Mesenchymal stem cell (in vitro differentiated cells and primary cell): ENCODE measurements around the gene C2CD3.

ENCODE experiments used
- DNase-seq: peaks from one replicate; pipeline ENCODE4 v3.0.0-alpha.2; 2013
- H2AFZ ChIP-seq: one replicate; pipeline ENCODE4 v1.6.1; 2013; ENCODE audit warnings: low read depth, mild to moderate bottlenecking, control low read depth, inconsistent platforms, low read length, moderate library complexity
- H2AK5ac ChIP-seq: 2 replicates; pipeline ENCODE4 v1.6.1; 2013; ENCODE audit warnings: low read length, moderate library complexity, mild to moderate bottlenecking, inconsistent platforms; ENCODE audit not compliant: severe bottlenecking
- H2BK120ac ChIP-seq: one replicate; pipeline ENCODE4 v1.6.1; 2013; ENCODE audit warnings: low read depth, mild to moderate bottlenecking, inconsistent platforms, low read length, moderate library complexity
- H2BK12ac ChIP-seq, 2 experiments: one replicate each; pipeline ENCODE4 v1.6.1; 2013; ENCODE audit warnings: inconsistent platforms in 2 of 2, low read length in 2 of 2, mild to moderate bottlenecking in 2 of 2, moderate library complexity in 2 of 2, control low read depth in 1 of 2
- H2BK15ac ChIP-seq: one replicate; pipeline ENCODE4 v1.6.1; 2013; ENCODE audit warnings: mild to moderate bottlenecking, low read depth, inconsistent platforms; ENCODE audit not compliant: poor library complexity, severe bottlenecking
- H2BK5ac ChIP-seq: 2 replicates; pipeline ENCODE4 v1.6.1; 2013; ENCODE audit warnings: low read depth, mild to moderate bottlenecking, low read length, control low read depth, inconsistent platforms; ENCODE audit not compliant: poor library complexity, severe bottlenecking
- H3K14ac ChIP-seq, 2 experiments: one replicate each; pipeline ENCODE4 v1.6.1; 2013; ENCODE audit warnings: inconsistent platforms in 2 of 2, low read length in 2 of 2, control low read depth in 1 of 2, mild to moderate bottlenecking in 1 of 2, moderate library complexity in 1 of 2
- H3K18ac ChIP-seq, 2 experiments: one replicate each; pipeline ENCODE4 v1.6.1; 2013; ENCODE audit warnings: inconsistent platforms in 2 of 2, low read length in 2 of 2, control low read depth in 1 of 2, low read depth in 1 of 2, mild to moderate bottlenecking in 1 of 2
- H3K23ac ChIP-seq, 2 experiments: one replicate each; pipeline ENCODE4 v1.6.1; 2013; ENCODE audit warnings: inconsistent platforms in 2 of 2, low read length in 2 of 2, mild to moderate bottlenecking in 2 of 2, moderate library complexity in 2 of 2, control low read depth in 1 of 2
- H3K27ac ChIP-seq: 2 replicates; pipeline ENCODE4 v1.5.1; 2013; ENCODE audit warnings: mild to moderate bottlenecking, moderate library complexity, low read length, control low read depth, inconsistent platforms; ENCODE audit not compliant: poor library complexity, severe bottlenecking
- H3K27me3 ChIP-seq, 2 experiments: 2 replicates each; pipeline versions ENCODE4 v1.6.1 to v1.7.0; 2013; ENCODE audit warnings: low read length in 2 of 2, mild to moderate bottlenecking in 2 of 2, moderate library complexity in 2 of 2, control low read depth in 1 of 2, inconsistent platforms in 1 of 2; ENCODE audit not compliant: control insufficient read depth in 1 of 2, insufficient read depth in 1 of 2
- H3K36me3 ChIP-seq, 2 experiments: 2 replicates each; pipeline versions ENCODE4 v1.6.1 to v1.7.0; 2013; ENCODE audit warnings: low read length in 2 of 2, control low read depth in 1 of 2, inconsistent platforms in 1 of 2, low read depth in 1 of 2, mild to moderate bottlenecking in 1 of 2; ENCODE audit not compliant: insufficient read depth in 2 of 2, control insufficient read depth in 1 of 2
- H3K4ac ChIP-seq, 2 experiments: one replicate each; pipeline ENCODE4 v1.6.1; 2013; ENCODE audit warnings: inconsistent platforms in 2 of 2, low read length in 2 of 2, mild to moderate bottlenecking in 2 of 2, moderate library complexity in 2 of 2, control low read depth in 1 of 2, low read depth in 1 of 2
- H3K4me1 ChIP-seq: 2 replicates; pipeline ENCODE4 v1.6.1; 2013; ENCODE audit warnings: low read depth, low read length, control low read depth; ENCODE audit not compliant: control insufficient read depth, insufficient read depth
- H3K4me2 ChIP-seq: 2 replicates; pipeline ENCODE4 v1.6.1; 2013; ENCODE audit warnings: low read length, mild to moderate bottlenecking, inconsistent platforms; ENCODE audit not compliant: poor library complexity, severe bottlenecking
- H3K4me3 ChIP-seq, 2 experiments: 2 replicates each; pipeline versions ENCODE4 v1.5.1 to v1.7.0; 2013; ENCODE audit warnings: low read length in 2 of 2, mild to moderate bottlenecking in 2 of 2, control low read depth in 1 of 2, low read depth in 1 of 2; ENCODE audit not compliant: insufficient read depth in 1 of 2
- H3K79me1 ChIP-seq: replicated peaks from 2 replicates; pipeline ENCODE4 v1.6.1; 2013; ENCODE audit warnings: mild to moderate bottlenecking, control low read depth, low read length, inconsistent platforms; ENCODE audit not compliant: poor library complexity, severe bottlenecking
- H3K9ac ChIP-seq: 2 replicates; pipeline ENCODE4 v1.7.0; 2013; ENCODE audit warnings: mild to moderate bottlenecking, low read length, moderate library complexity
- H3K9me3 ChIP-seq: 2 replicates; pipeline ENCODE4 v1.7.0; 2013; ENCODE audit warnings: mild to moderate bottlenecking, low read length; ENCODE audit not compliant: control insufficient read depth
- H4K8ac ChIP-seq: one replicate; pipeline ENCODE4 v1.6.1; 2013; ENCODE audit warnings: inconsistent platforms, mild to moderate bottlenecking, low read length, moderate library complexity
- H4K91ac ChIP-seq: one replicate; pipeline ENCODE4 v1.6.1; 2013; ENCODE audit warnings: mild to moderate bottlenecking, low read length, inconsistent platforms
- WGBS: methylation state at CpG from one replicate; pipeline ENCODE4 v1.1.7; 2013; ENCODE audit warnings: mixed read lengths; 5-methylcytosine and 5-hydroxymethylcytosine counted together

C2CD3 gene

DNA sequence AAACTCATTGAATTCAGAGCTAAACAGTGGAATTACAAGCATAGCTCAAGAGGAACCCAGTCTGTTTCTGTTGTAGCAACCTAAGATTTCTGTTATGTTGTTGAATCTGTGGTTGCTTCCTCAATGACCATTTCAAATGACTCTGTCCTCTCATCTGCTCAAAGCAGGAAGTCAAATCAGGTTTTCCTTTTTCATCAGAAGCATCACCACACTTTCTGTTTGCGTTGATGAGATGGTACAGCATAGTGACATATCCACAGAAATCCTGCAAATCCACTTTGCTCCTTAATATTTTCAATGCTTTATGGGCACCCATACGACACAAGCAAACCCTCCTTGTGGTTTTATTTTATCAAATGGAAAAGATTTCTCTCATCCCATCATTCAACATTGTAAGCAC, 175.6 kb downstream of the C2CD3 start:
- Histone ChIP-seq H2AK5ac (no peak overlapping the region), H3K4me3 (no peak overlapping the region), H2BK5ac (no peak overlapping the region), H3K27ac (no peak overlapping the region), H2AFZ (no peak overlapping the region), H3K4ac (no peak overlapping the region), H3K18ac (no peak overlapping the region), H2BK12ac (no peak overlapping the region), H3K9ac (no peak overlapping the region), H3K14ac (no peak overlapping the region), H4K91ac (no peak overlapping the region), H4K8ac (no peak overlapping the region), H3K4me1 (peaks cover 2% of the 10 kb centered on the region), H3K27me3 (peaks cover 0 to 4% of the 10 kb centered on the region in 2 experiments), H3K9me3 (no peaks in the 10 kb centered on the region), H3K23ac (no peak overlapping the region), H2BK15ac (no peak overlapping the region), H3K36me3 (no peaks in the 10 kb centered on the region), H3K79me1 (no peaks in the 10 kb centered on the region), H3K4me2 (no peak overlapping the region), H2BK120ac (no peak overlapping the region)
- peak; percentile 80 for DNase-seq
- 79% methylated on average over 1 of the region's 2 CpGs for WGBS

DNA sequence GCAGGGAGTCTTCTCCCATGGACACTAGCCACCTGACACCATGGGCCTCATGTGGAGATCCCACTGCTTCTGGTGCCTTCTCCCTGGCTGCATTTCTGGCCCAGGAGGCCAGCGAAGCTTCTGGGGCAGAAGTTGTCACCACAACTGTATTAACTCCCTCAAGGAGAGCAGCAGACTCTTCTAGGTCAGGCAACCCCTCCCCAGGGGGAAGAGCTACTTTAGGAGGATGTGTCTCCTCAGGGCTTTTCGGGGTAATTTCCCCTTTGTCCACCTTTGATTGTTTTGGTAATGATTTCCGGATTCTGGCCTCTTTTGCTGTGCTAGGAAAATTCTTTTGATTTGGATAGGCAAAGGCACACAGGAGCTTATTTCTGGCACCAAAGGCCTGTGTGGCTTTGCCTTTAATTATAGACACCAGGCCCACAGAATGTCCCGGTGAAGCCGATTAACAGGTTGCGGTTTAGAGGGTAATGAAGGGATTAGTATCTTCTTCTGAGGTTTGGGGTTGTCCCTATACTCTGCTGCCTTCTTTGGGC, 179.3 kb downstream of the C2CD3 start:
- H2BK5ac ChIP-seq: no peak overlapping the region
- no peak overlapping the region for H4K91ac ChIP-seq
- no peak overlapping the region for H3K23ac ChIP-seq
- no peak overlapping the region for H3K18ac ChIP-seq
- no peak overlapping the region for H3K4me2 ChIP-seq
- H4K8ac ChIP-seq: peak overlapping the region; percentile 42
- no peak overlapping the region for H3K27ac ChIP-seq
- no peak overlapping the region for H2AFZ ChIP-seq
- H3K27me3 ChIP-seq: peaks cover 0 to 4% of the 10 kb centered on the region in 2 experiments
- no peaks in the 10 kb centered on the region for H3K36me3 ChIP-seq
- H3K4ac ChIP-seq: no peak overlapping the region
- H3K9ac ChIP-seq: no peak overlapping the region
- H2BK120ac ChIP-seq: no peak overlapping the region
- no peaks in the 10 kb centered on the region for H3K9me3 ChIP-seq
- H2AK5ac ChIP-seq: no peak overlapping the region
- no peak overlapping the region for H2BK12ac ChIP-seq
- H3K14ac ChIP-seq: no peak overlapping the region
- no peak overlapping the region for H2BK15ac ChIP-seq
- H3K4me1 ChIP-seq: no peaks in the 10 kb centered on the region
- DNase-seq: no peak
- H3K79me1 ChIP-seq: no peaks in the 10 kb centered on the region
- 89% methylated on average over 5 of the region's 6 CpGs for WGBS
- no peak overlapping the region for H3K4me3 ChIP-seq

DNA sequence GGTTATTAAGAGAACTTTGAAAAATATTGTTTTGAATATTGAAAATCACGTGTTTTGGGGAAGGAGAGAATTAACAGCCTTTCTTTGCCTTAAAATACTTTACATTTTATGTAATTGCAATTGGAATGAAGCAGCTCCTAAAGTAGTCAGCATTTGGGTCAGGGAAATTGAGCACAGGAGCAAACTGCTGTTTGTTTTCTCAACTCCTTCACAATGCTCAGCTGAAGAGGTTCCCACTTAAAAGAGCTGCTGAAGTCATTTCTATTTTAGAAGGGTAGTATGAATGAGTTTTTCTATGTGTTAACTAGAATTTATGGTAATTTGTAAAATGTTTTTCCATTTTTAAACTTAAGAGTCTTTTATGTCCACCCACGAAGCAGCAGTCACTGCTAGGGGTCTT, 180.1 kb downstream of the C2CD3 start:
- Histone ChIP-seq H2BK12ac (no peak overlapping the region), H3K18ac (no peak overlapping the region), H3K36me3 (no peaks in the 10 kb centered on the region), H4K8ac (no peak overlapping the region), H3K4ac (no peak overlapping the region), H3K27ac (no peak overlapping the region), H2BK120ac (no peak overlapping the region), H2AFZ (no peak overlapping the region), H2AK5ac (no peak overlapping the region), H3K27me3 (peaks cover 0 to 4% of the 10 kb centered on the region in 2 experiments), H4K91ac (no peak overlapping the region), H2BK15ac (no peak overlapping the region), H3K9me3 (no peaks in the 10 kb centered on the region), H3K23ac (no peak overlapping the region), H3K9ac (no peak overlapping the region), H2BK5ac (no peak overlapping the region), H3K79me1 (no peaks in the 10 kb centered on the region), H3K14ac (no peak overlapping the region), H3K4me3 (no peak overlapping the region), H3K4me2 (no peak overlapping the region), H3K4me1 (no peaks in the 10 kb centered on the region)
- no peak for DNase-seq
- WGBS: 63% methylated on average over 1 of the region's 2 CpGs

DNA sequence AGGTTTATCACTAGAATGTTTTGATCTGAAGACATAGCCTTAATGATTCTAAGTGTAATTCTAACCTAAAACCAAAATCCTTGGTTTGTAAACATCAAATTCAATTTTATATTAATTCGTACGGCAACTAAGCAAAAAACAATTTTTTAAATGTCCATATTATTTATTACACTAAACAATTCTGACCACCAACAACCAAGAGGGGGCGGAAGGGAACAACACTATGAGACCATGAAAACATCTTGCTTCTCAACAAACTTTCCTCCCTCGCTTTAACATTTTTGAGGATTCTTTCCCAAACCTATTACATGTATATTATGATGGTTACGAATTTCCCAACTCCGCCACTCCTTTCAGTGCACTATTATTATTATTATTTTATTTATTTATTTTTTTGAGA, 181.6 kb downstream of the C2CD3 start:
- H2BK15ac ChIP-seq: no peak overlapping the region
- H2BK120ac ChIP-seq: no peak overlapping the region
- no peak overlapping the region for H3K18ac ChIP-seq
- H3K9me3 ChIP-seq: no peaks in the 10 kb centered on the region
- no peak overlapping the region for H3K4me3 ChIP-seq
- 95% methylated on average over 2 of the region's 6 CpGs for WGBS
- no peak overlapping the region for H3K4ac ChIP-seq
- H3K79me1 ChIP-seq: no peaks in the 10 kb centered on the region
- no peak for DNase-seq
- H3K27me3 ChIP-seq: peaks cover 0 to 4% of the 10 kb centered on the region in 2 experiments
- no peak overlapping the region for H4K8ac ChIP-seq
- H3K9ac ChIP-seq: no peak overlapping the region
- no peak overlapping the region for H2BK12ac ChIP-seq
- H2AK5ac ChIP-seq: no peak overlapping the region
- H3K14ac ChIP-seq: no peak overlapping the region
- no peak overlapping the region for H4K91ac ChIP-seq
- no peak overlapping the region for H2AFZ ChIP-seq
- no peak overlapping the region for H2BK5ac ChIP-seq
- no peaks in the 10 kb centered on the region for H3K36me3 ChIP-seq
- no peak overlapping the region for H3K23ac ChIP-seq
- H3K27ac ChIP-seq: no peak overlapping the region
- no peak overlapping the region for H3K4me2 ChIP-seq
- no peaks in the 10 kb centered on the region for H3K4me1 ChIP-seq
